ENCODE results near the gene YPEL1. TPM values are rescaled to one million over a fixed set of nuclear protein-coding genes. Genes with fewer than 3 reads are reported as not detected.

The YPEL1 gene
- total and polyA plus RNA-seq, 2 of the 13 experiments (the other 11 are each of a cell fraction or from before 2014, with no cell fraction given) = 0.33 to 2.5 TPM

MicroRNAs encoded within 50 kb of the gene (microRNA counts, 767-probe panel; counts per million panel counts)
- microRNA hsa-miR-130b-3p (not detected), microRNA hsa-miR-301b (not detected)

Small RNAs within 50 kb of the gene (microRNA-seq; reads per million reads assigned to microRNA genes)
- gene MIR130B (1,115 reads per million, percentile 90 among the genes with 10 or more reads in this experiment), gene MIR301B (19.7 reads per million, percentile 56 among the genes with 10 or more reads in this experiment)

Small RNAs within 50 kb of the gene (small RNA-seq; reads per million reads assigned to genes)
- 1.3 to 370 (median 95.3) reads per million in 3 experiments for gene MIR301B (ENCODE audit: insufficient read depth in 2 of 3, insufficient read length in 3 of 3, low read depth in 2 of 3, low replicate concordance in 1 of 3)
- gene RN7SL280P (ENCODE audit: insufficient read depth in 2 of 3, insufficient read length in 3 of 3, low read depth in 2 of 3, low replicate concordance in 1 of 3) = 0 reads per million in 3 experiments

Other genes with a start within 250 kb of the YPEL1 start
- gene RIMBP3C, start 184.3 kb downstream of the YPEL1 start, total RNA-seq (2016; rRNA removed; fragmentation: Illumina TruSeq; extraction: Trizol) = 0.11 and 0.15 TPM in 2 replicates
- not detected in 2 replicates for gene RIMBP3C, start 184.3 kb downstream of the YPEL1 start, polyA plus RNA-seq (2011; rRNA removed)
- gene UBE2L3, start 168.1 kb downstream of the YPEL1 start, total RNA-seq (2016; rRNA removed; fragmentation: Illumina TruSeq; extraction: Trizol) = 58.1 and 74.0 TPM in 2 replicates
- 28.4 and 30.2 TPM in 2 replicates for gene UBE2L3, start 168.1 kb downstream of the YPEL1 start, polyA plus RNA-seq (2011; rRNA removed)
- 27.0 and 32.0 TPM in 2 replicates for gene YDJC, start 105.8 kb downstream of the YPEL1 start, total RNA-seq (2016; rRNA removed; fragmentation: Illumina TruSeq; extraction: Trizol)
- 15.3 and 19.9 TPM in 2 replicates for gene YDJC, start 105.8 kb downstream of the YPEL1 start, polyA plus RNA-seq (2011; rRNA removed)
- gene CCDC116, start 103.0 kb downstream of the YPEL1 start, total RNA-seq (2016; rRNA removed; fragmentation: Illumina TruSeq; extraction: Trizol) = 0.33 TPM in 1 of 2 replicates, not detected in the other
- 0.05 and 0.15 TPM in 2 replicates for gene CCDC116, start 103.0 kb downstream of the YPEL1 start, polyA plus RNA-seq (2011; rRNA removed)
- gene SDF2L1, start 93.5 kb downstream of the YPEL1 start, total RNA-seq (2016; rRNA removed; fragmentation: Illumina TruSeq; extraction: Trizol) = 39.7 and 57.4 TPM in 2 replicates
- 16.6 and 18.0 TPM in 2 replicates for gene SDF2L1, start 93.5 kb downstream of the YPEL1 start, polyA plus RNA-seq (2011; rRNA removed)
- gene PPIL2, start 69.8 kb downstream of the YPEL1 start, total RNA-seq (2016; rRNA removed; fragmentation: Illumina TruSeq; extraction: Trizol) = 31.6 and 31.9 TPM in 2 replicates
- 56.1 and 59.4 TPM in 2 replicates for gene PPIL2, start 69.8 kb downstream of the YPEL1 start, polyA plus RNA-seq (2011; rRNA removed)
- gene MAPK1, start 131.9 kb upstream of the YPEL1 start, total RNA-seq (2016; rRNA removed; fragmentation: Illumina TruSeq; extraction: Trizol) = 107 and 154 TPM in 2 replicates
- 92.7 and 114 TPM in 2 replicates for gene MAPK1, start 131.9 kb upstream of the YPEL1 start, polyA plus RNA-seq (2011; rRNA removed)
- 19.6 and 20.4 TPM in 2 replicates for gene PPM1F, start 217.1 kb upstream of the YPEL1 start, total RNA-seq (2016; rRNA removed; fragmentation: Illumina TruSeq; extraction: Trizol)
- 11.0 and 14.4 TPM in 2 replicates for gene PPM1F, start 217.1 kb upstream of the YPEL1 start, polyA plus RNA-seq (2011; rRNA removed)
- 18.2 and 28.5 TPM in 2 replicates for gene TOP3B, start 247.0 kb upstream of the YPEL1 start, total RNA-seq (2016; rRNA removed; fragmentation: Illumina TruSeq; extraction: Trizol)
- gene TOP3B, start 247.0 kb upstream of the YPEL1 start, polyA plus RNA-seq (2011; rRNA removed) = 29.7 and 36.2 TPM in 2 replicates

All from HepG2 (cell line).